ENCODE results near the gene OR10C1. TPM values are rescaled to one million over a fixed set of nuclear protein-coding genes. Genes with fewer than 3 reads are reported as not detected.
"Not testable (repeated sequence)": the region's sequence is repeated elsewhere in the genome, so short reads cannot be mapped to it uniquely, and the experiment has no call there.

Gene OR10C1
- polyA plus RNA-seq (2012; ENCODE audit: insufficient read depth, insufficient read length), result not detected

DNA sequence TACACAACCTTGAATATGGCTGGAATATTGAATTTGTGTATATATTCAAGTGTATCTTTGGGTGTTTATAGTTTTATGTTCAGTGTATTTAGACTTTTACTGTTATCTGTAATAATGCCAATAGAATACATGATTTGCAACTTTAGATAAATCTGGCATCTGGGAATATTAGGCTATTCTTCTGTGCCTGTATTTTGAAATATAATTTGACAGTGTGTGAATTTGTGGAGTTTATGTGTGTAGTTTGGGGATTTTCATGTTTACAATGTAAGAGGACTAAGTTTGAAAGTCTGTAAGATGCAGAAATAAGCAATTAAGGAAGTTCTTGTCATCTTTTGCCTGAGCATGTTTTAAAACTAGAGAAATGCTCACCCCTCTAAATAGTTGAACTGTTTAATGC is at the start of gene OR10C1:
Gene OR10C1 (plus strand): TSS at position 301 of the 400 bp plus-strand sequence. CDS start 710 bp downstream, outside the sequence.
- DNase-seq (ENCODE audit: low read depth, low spot score), result no peak
- H3K4me3 ChIP-seq (ENCODE audit: low read length), result no peak within 1 kb of the TSS

DNA sequence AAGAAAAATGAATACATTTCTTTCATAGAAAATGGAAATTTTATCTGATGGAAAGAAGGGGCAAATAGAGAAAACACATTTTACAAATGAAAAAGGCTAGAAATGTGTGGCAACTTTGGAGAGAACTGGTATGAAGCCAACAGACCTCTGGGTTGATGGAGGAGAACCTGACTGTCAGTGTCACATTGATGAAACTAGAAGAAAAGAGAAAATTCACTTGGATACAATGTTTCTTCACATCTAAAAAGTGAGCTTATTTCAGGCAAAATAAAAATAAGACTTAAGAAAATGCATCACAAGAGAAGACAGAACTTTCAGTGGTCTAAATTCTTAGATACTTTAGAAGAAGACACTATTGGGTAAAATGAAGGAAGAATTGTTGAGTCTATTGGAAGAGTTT is 43.8 kb upstream of the OR10C1 start, which contains the start of gene OR12D2:
Gene OR12D2 (plus strand): TSS at position 301 of the 400 bp plus-strand sequence. CDS start 1,069 bp downstream, outside the sequence.
- DNase-seq (ENCODE audit: low read depth, low spot score), result no peak
- H3K4me3 ChIP-seq (ENCODE audit: low read length), result no peak within 1 kb of the TSS

DNA sequence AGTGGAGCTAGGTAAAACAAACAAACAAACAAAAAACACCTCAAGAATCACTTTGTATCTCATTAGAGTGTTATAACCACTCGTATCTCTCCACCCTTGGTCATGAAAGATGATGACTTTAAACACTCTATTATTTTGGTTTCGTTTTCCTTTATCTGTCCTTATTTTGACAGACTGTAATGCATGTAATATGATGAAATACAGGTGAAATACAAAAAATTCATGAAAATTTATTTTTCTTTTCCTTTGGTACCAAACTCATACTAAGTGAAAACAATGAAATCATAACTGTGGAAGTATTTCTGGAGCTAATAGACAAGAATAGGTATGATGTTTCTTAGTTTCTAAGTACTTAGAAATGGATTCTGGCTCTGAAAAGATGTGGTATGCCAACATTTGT is 39.6 kb upstream of the OR10C1 start:
- no peak overlapping the region for H3K4me3 ChIP-seq (ENCODE audit: low read length)

GRCh38 chr6:29403801-29404200 is 35.3 kb upstream of the OR10C1 start:
- no peak for DNase-seq (ENCODE audit: low read depth, low spot score)
- no peak overlapping the region for H3K4me3 ChIP-seq (ENCODE audit: low read length)

More for the DNA sequence above, 39.6 kb upstream of the OR10C1 start:
- DNase-seq (ENCODE audit: low read depth, low spot score), result no peak

GRCh38 chr6:29414588-29414987 is 24.5 kb upstream of the OR10C1 start, which contains the start of gene OR12D1:
OR12D1 (plus strand) TSS chr6:29414928.
- no peak for DNase-seq (ENCODE audit: low read depth, low spot score)
- H3K4me3 ChIP-seq (ENCODE audit: low read length), result no peak within 1 kb of the TSS

DNA sequence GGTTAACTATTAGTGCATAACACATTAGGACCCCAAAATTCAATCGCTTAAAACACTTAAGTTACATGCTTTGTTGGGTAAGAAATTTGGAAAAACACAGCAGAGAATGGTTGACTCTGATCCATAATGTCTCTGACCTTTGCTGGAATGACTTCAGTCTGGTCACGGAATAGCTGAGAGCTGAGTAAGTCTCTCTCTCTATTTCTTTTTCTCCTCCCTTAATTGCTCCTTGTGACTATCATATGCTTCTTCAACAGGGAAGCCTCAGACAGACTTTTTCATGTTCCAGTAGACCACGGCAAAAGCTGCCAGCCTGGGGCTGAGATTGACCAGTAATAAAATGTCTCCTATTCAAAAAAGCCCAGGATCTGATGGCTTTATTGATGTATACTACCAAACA is 19.6 kb upstream of the OR10C1 start:
- no peak for DNase-seq (ENCODE audit: low read depth, low spot score)
- H3K4me3 ChIP-seq (ENCODE audit: low read length), result no peak overlapping the region

GRCh38 chr6:29424168-29424567 is 14.9 kb upstream of the OR10C1 start:
- no peak for DNase-seq (ENCODE audit: low read depth, low spot score)
- no peak overlapping the region for H3K4me3 ChIP-seq (ENCODE audit: low read length)

DNA sequence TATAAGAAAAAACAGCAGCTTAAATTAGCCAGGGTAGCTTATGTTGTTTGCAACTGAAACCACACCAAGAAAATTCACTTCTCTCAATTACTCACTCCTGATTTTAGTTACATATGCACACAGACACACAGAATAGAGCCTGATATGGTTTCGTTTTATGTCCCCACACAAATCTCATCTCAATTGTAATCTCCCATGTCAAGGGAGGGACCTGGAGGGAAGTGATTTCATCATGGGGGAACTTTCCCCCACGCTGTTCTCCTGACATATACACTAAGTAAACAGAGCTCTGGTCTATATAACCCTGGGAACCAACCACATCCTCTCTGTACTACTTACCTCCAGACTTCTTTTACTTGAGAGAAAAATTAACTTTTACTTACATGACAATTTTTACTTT is 14.5 kb upstream of the OR10C1 start:
- DNase-seq (ENCODE audit: low read depth, low spot score), result peak; percentile 7
- no peak overlapping the region for H3K4me3 ChIP-seq (ENCODE audit: low read length)

DNA sequence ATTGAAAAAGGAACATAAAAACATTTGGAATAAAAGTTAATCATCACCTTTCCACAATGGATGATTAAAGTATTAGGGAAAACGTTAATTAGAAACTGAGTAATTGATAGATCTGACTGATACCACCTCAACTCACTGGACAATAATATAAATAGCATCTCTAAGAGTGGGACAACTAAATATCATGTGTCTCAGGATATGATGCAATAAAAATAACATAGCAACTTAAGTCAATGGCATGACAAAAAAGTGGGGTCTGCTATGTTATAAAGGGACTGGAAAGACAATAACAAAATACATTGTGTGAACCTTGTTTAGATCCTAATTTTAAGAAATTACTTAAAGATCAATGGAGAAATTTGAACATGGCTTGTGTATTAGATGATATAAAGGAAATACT is 14.0 kb upstream of the OR10C1 start:
- DNase-seq (ENCODE audit: low read depth, low spot score), result no peak
- no peak overlapping the region for H3K4me3 ChIP-seq (ENCODE audit: low read length)

GRCh38 chr6:29426654-29427053 is 12.5 kb upstream of the OR10C1 start:
- no peak for DNase-seq (ENCODE audit: low read depth, low spot score)
- no peak overlapping the region for H3K4me3 ChIP-seq (ENCODE audit: low read length)

DNA sequence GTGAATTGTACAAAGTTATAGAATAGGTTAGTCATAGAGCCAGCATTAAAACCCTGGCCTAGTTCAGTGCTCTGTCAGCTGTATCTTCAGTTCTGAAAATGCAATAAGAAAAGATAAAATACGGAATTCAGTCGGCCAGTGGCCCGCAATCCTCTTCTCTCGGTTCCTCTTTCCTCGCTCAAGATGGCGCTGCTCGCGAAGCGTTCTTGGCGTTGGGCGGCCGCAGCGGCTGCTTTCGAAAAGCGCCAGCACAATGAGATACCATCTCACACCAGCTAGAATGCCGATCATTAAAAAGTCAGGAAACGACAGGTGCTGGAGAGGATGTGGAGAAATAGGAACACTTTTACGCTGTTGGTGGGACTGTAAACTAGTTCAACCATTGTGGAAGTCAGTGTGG is 2.4 kb upstream of the OR10C1 start:
- not testable (repeated sequence) for H3K4me3 ChIP-seq (ENCODE audit: low read length); DNase-seq (ENCODE audit: low read depth, low spot score)

GRCh38 chr6:29442719-29443118 is 3.6 kb downstream of the OR10C1 start:
- H3K4me3 ChIP-seq (ENCODE audit: low read length), result no peak overlapping the region
- DNase-seq (ENCODE audit: low read depth, low spot score), result no peak

DNA sequence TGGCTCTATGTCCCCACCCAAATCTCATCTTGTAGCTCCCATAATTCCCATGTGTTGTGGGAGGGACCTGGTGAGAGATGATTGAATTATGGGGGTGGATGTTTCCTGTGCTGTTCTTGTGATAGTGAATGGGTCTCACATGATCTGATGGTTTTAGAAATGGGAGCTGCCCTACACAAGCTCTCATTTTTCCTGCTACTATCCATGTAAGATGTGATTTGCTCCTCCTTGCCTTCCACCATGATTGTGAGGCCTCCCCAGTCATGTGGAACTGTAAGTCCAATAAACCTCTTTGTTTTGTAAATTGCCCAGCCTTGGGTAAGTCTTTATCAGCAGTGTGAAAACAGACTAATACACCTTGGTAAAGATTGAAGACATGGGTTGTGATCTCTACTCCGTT is 4.9 kb downstream of the OR10C1 start:
- H3K4me3 ChIP-seq (ENCODE audit: low read length); DNase-seq (ENCODE audit: low read depth, low spot score): not testable (repeated sequence)

DNA sequence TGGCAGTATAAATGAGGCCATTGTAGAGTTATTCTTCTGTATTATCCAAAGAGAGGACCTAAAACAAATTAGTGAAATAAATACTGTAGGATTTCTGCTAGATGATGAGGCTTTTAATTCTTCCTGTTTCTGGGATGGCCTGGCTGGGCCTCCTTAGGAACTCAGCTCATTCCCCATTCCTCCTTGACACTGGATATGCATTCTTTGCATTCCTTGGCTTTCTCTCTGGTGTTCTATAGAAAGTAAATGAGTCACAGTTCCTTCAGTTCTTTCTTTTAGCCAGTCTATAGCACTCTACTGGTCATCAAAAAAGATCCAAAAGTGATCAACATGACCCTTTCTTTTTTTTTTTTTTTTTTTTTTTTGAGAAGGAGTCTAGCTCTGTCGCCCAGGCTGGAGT is 8.6 kb downstream of the OR10C1 start:
- no peak overlapping the region for H3K4me3 ChIP-seq (ENCODE audit: low read length)
- no peak for DNase-seq (ENCODE audit: low read depth, low spot score)

DNA sequence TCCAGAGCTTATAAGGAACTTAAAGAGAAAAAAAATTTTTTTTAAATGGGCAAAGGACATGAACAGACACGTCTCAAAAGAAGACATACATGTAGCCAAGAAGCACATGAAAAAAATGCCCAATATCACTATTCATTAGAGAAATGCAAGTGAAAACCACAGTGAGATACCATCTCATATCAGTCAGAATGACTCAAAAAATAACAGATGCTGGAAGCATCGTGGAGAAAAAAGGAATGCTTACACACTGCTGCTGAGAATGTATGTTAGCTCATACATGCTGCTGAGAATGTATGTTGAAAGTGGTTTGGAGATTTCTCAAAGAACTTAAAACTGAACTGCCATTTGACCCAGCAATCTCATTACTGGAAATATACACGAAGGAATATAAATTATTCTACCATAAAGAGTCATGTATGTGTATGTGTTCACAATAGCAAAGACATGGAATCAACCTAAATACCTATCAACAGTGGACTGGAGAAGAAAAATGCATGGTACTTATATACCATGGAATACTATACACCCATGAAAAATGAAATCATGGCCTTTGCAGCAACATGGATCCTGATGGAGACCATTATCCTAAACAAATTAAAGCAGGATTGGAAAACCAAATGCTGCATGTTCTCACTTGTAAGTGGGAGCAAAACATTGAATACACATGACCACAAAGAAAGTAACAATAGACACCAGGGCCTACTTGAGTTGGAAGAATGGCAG is 12.5 kb downstream of the OR10C1 start:
- no peak for DNase-seq (ENCODE audit: low read depth, low spot score)
- H3K4me3 ChIP-seq (ENCODE audit: low read length), result no peak overlapping the region

- no peak within 1 kb of the TSS for H3K4me3 ChIP-seq (ENCODE audit: low read length)
- DNase-seq (ENCODE audit: low read depth, low spot score), result no peak
Measured at GRCh38 chr6:29456971-29457370, 17.9 kb downstream of the OR10C1 start, which contains the start of the genes OR11A1 and OR2H1. OR11A1 (minus strand) TSS chr6:29457071; CDS start chr6:29427641, 29,430 bp downstream. OR2H1 (plus strand) TSS chr6:29457155; CDS start chr6:29461770, 4,615 bp downstream.

DNA sequence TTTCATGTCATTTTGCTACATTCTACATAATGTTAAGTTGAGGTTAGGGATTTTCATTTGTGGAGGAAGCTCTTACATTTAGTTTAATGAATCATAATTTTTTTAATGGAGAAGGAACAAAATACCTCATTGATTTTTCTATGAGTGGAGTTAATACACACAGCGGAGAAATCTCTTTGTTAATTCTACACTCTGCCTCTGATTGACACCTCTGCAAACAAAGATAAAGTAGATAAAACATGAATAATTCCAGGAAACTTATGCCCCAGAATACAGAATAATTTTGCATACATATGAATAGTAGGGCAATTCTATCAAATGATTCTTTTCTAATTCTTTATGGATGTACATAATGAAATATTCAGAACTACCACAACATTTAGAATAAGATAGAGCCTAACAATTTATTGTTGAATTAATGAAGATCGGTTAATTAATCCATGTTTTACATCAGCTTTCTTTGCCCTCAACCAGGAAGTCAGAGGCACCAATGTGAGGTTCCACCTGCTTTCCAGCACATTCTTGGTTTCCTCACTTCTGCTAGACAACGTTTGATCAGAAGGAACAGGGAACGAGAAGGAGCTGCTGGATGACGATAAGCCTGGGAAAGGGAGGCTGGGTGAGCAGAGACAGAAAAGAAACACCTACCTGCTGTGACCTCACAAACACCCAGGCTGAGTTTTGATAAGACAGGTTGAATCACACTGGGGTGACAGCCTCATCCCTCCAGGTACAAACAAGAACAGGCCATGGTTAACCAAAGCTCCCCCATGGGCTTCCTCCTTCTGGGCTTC is 22.1 kb downstream of the OR10C1 start:
- no peak for DNase-seq (ENCODE audit: low read depth, low spot score)
- no peak overlapping the region for H3K4me3 ChIP-seq (ENCODE audit: low read length)

DNA sequence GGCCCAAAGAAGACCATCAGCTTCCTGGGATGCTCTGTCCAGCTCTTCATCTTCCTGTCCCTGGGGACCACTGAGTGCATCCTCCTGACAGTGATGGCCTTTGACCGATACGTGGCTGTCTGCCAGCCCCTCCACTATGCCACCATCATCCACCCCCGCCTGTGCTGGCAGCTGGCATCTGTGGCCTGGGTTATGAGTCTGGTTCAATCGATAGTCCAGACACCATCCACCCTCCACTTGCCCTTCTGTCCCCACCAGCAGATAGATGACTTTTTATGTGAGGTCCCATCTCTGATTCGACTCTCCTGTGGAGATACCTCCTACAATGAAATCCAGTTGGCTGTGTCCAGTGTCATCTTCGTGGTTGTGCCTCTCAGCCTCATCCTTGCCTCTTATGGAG is 22.9 kb downstream of the OR10C1 start:
- DNase-seq (ENCODE audit: low read depth, low spot score), result no peak
- no peak overlapping the region for H3K4me3 ChIP-seq (ENCODE audit: low read length)

DNA sequence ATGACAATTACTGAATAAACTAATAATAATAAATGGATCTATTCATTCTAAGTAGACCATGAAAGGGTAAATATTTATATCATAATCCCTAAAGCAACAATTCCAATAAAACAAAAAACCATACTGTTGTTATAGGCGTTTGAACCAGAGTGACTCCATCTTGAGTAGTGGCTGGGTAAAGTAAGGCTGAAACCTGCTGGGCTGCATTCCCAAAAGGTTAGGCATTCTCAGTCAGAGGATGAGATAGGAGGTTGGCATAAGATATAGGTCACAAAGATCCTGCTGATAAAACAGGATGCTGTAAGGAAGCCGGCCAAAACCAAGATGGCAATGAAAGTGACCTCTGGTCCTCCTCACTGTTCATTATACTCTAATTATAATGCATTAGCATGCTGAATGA is 26.2 kb downstream of the OR10C1 start:
- DNase-seq (ENCODE audit: low read depth, low spot score), result no peak
- H3K4me3 ChIP-seq (ENCODE audit: low read length), result no peak overlapping the region

- no peak overlapping the region for H3K4me3 ChIP-seq (ENCODE audit: low read length)
Measured at GRCh38 chr6:29465801-29466200, 26.7 kb downstream of the OR10C1 start.

More at GRCh38 chr6:29465801-29466200, 26.7 kb downstream of the OR10C1 start:
- no peak for DNase-seq (ENCODE audit: low read depth, low spot score)

Data from Jurkat, Clone E6-1 (cell line).